Measurements from ENCODE around the gene CDH23. TPM values are rescaled to one million over a fixed set of nuclear protein-coding genes. Genes with fewer than 3 reads are reported as not detected.

The CDH23 gene
- total RNA-seq, 1 experiment from 2014 or later = 0.07 TPM

GRCh38 chr10:71681977-71682376 lies 285.3 kb downstream of the CDH23 start:
- Mint-ChIP-seq H3K36me3 (ENCODE audit: insufficient read depth, unreplicated experiment) (no peaks in the 10 kb centered on the region), H3K9me3 (ENCODE audit: low read depth, unreplicated experiment) (no peaks in the 10 kb centered on the region), H3K4me1 (ENCODE audit: low read depth, unreplicated experiment) (no peaks in the 10 kb centered on the region), H3K4me3 (ENCODE audit: low read depth, unreplicated experiment) (no peak overlapping the region), H3K27ac (ENCODE audit: unreplicated experiment) (no peak overlapping the region), H3K27me3 (ENCODE audit: unreplicated experiment) (peaks cover 95% of the 10 kb centered on the region)
- no peak for DNase-seq
- TF ChIP-seq CTCF (IDR thresholded peaks at IDR 0.05; ENCODE audit: unreplicated experiment) = no peak
- intact Hi-C loops (cut with micrococcal nuclease; ENCODE audit: unreplicated experiment) = no loop called here
- BruUV-seq (replicated peaks) = no TSS peak
- CTCF ChIA-PET = interaction anchor here (0.6 to 1.4 kb wide), 2 partner anchors 10 to 232 kb away, joined by 3 to 4 read pairs; no protein-coding TSS in a partner anchor

GRCh38 chr10:71683301-71683700 lies 286.6 kb downstream of the CDH23 start:
- no peak for DNase-seq
- Mint-ChIP-seq H3K9me3 (ENCODE audit: low read depth, unreplicated experiment) (peaks cover 4% of the 10 kb centered on the region), H3K36me3 (ENCODE audit: insufficient read depth, unreplicated experiment) (no peaks in the 10 kb centered on the region), H3K4me3 (ENCODE audit: low read depth, unreplicated experiment) (no peak overlapping the region), H3K27ac (ENCODE audit: unreplicated experiment) (no peak overlapping the region), H3K4me1 (ENCODE audit: low read depth, unreplicated experiment) (no peaks in the 10 kb centered on the region), H3K27me3 (ENCODE audit: unreplicated experiment) (peaks cover 85% of the 10 kb centered on the region)
- no TSS peak for BruUV-seq (replicated peaks)
- intact Hi-C loops (cut with micrococcal nuclease; ENCODE audit: unreplicated experiment) = no loop called here
- TF ChIP-seq CTCF (IDR thresholded peaks at IDR 0.05; ENCODE audit: unreplicated experiment) = no peak
- CTCF ChIA-PET = no interaction called here

GRCh38 chr10:71684356-71685173 lies 287.8 kb downstream of the CDH23 start:
- Mint-ChIP-seq H3K4me3 (ENCODE audit: low read depth, unreplicated experiment) (no peak overlapping the region), H3K9me3 (ENCODE audit: low read depth, unreplicated experiment) (peaks cover 4% of the 10 kb centered on the region), H3K27me3 (ENCODE audit: unreplicated experiment) (peaks cover 73% of the 10 kb centered on the region), H3K27ac (ENCODE audit: unreplicated experiment) (no peak overlapping the region), H3K36me3 (ENCODE audit: insufficient read depth, unreplicated experiment) (no peaks in the 10 kb centered on the region), H3K4me1 (ENCODE audit: low read depth, unreplicated experiment) (no peaks in the 10 kb centered on the region)
- BruUV-seq (replicated peaks) = no TSS peak
- CTCF ChIA-PET = interaction anchor here (0.5 to 1.6 kb wide), 3 partner anchors 12 to 177 kb away, joined by 3 to 4 read pairs (median 3); no protein-coding TSS in a partner anchor
- peak; percentile 50 for DNase-seq
- intact Hi-C loops (cut with micrococcal nuclease; ENCODE audit: unreplicated experiment) = no loop called here
- TF ChIP-seq CTCF (IDR thresholded peaks at IDR 0.05; ENCODE audit: unreplicated experiment) = peak; percentile 26

GRCh38 chr10:71685554-71686232 lies 289.0 kb downstream of the CDH23 start:
- Mint-ChIP-seq H3K36me3 (ENCODE audit: insufficient read depth, unreplicated experiment) (no peaks in the 10 kb centered on the region), H3K27me3 (ENCODE audit: unreplicated experiment) (peaks cover 65% of the 10 kb centered on the region), H3K4me1 (ENCODE audit: low read depth, unreplicated experiment) (no peaks in the 10 kb centered on the region), H3K27ac (ENCODE audit: unreplicated experiment) (no peak overlapping the region), H3K9me3 (ENCODE audit: low read depth, unreplicated experiment) (peaks cover 4% of the 10 kb centered on the region), H3K4me3 (ENCODE audit: low read depth, unreplicated experiment) (no peak overlapping the region)
- intact Hi-C loops (cut with micrococcal nuclease; ENCODE audit: unreplicated experiment) = no loop called here
- CTCF ChIA-PET = interaction anchor here (1.6 kb wide), 1 partner anchor 11 kb away, joined by 4 read pairs; no protein-coding TSS in a partner anchor
- TF ChIP-seq CTCF (IDR thresholded peaks at IDR 0.05; ENCODE audit: unreplicated experiment) = no peak
- no peak for DNase-seq
- no TSS peak for BruUV-seq (replicated peaks)
